MM.1S (cell line): ENCODE results near the gene SERHL2.
"Not testable (repeated sequence)": the region's sequence is repeated elsewhere in the genome, so short reads cannot be mapped to it uniquely, and the experiment has no call there.

Experiments
- CTCF ChIP-seq: fragments of 300-600 bp; sonication (generic); IDR thresholded peaks from 2 replicates; pipeline ENCODE4 v1.5.1; 2016; ENCODE audit warnings: antibody characterized with exemption, low read length, mixed read lengths
- EZH2 ChIP-seq: fragments of 300-600 bp; sonication (generic); optimal IDR thresholded peaks from 2 replicates; pipeline ENCODE3; 2017; ENCODE audit warnings: low read depth, mild to moderate bottlenecking, antibody characterized with exemption, low read length, mixed read lengths
- EZH2phosphoT487 ChIP-seq: fragments of 300-600 bp; sonication (generic); IDR thresholded peaks from 2 replicates; pipeline ENCODE4 v1.6.1; 2018; ENCODE audit warnings: antibody characterized with exemption, low read length

- TF ChIP-seq CTCF, EZH2, EZH2phosphoT487: not testable (repeated sequence)
These were observed 5.6 kb upstream of the SERHL2 start for GRCh38 chr22:42548126-42548525.
